Activated CD4-positive, CD25-positive, alpha-beta regulatory T cell treated with anti-CD3 and anti-CD28 coated beads, Interleukin-2, amount 50 U/mL, for 24 hours (primary cell): ENCODE results near the gene LCN12.
A peak's percentile ranks its signal among the peaks of the same experiment; 100 is the strongest.

Source experiments
- ATAC-seq, 2 donors: fragments of 150-1000 bp; cut with Tn5 transposase; one replicate each; pipeline ENCODE4 v1.10.0; 2021; ENCODE audit warnings: mild to moderate bottlenecking in 1 of 2, moderate library complexity in 1 of 2

LCN12 gene

GRCh38 chr9:136958898-136959850 lies 7.1 kb downstream of the LCN12 start:
- ATAC-seq = peak in 1 of 2 donors; percentile 18

- no peak for ATAC-seq
Observed at GRCh38 chr9:136960212-136960937, 8.3 kb downstream of the LCN12 start.

GRCh38 chr9:136960938-136961275 lies 8.8 kb downstream of the LCN12 start:
- no peak for ATAC-seq

- ATAC-seq = no peak
Observed at GRCh38 chr9:136961279-136962065, 9.4 kb downstream of the LCN12 start.

GRCh38 chr9:136962163-136962562 lies 10.1 kb downstream of the LCN12 start:
- no peak for ATAC-seq

GRCh38 chr9:136962701-136963248 lies 10.7 kb downstream of the LCN12 start:
- ATAC-seq = no peak

GRCh38 chr9:136963341-136963740 lies 11.3 kb downstream of the LCN12 start:
- no peak for ATAC-seq

GRCh38 chr9:136963751-136964150 lies 11.7 kb downstream of the LCN12 start:
- ATAC-seq = no peak

GRCh38 chr9:136964171-136964689 lies 12.2 kb downstream of the LCN12 start:
- no peak for ATAC-seq

- ATAC-seq = no peak
Observed at GRCh38 chr9:136964833-136965422, 12.9 kb downstream of the LCN12 start.

- peak; percentile 60 to 69 for ATAC-seq
Observed at GRCh38 chr9:136965771-136966484, 13.9 kb downstream of the LCN12 start.

- ATAC-seq = no peak
Observed at GRCh38 chr9:136968333-136969127, 16.5 kb downstream of the LCN12 start.

- ATAC-seq = no peak
Observed at GRCh38 chr9:136969150-136969549, 17.1 kb downstream of the LCN12 start.

GRCh38 chr9:136969774-136970173 lies 17.7 kb downstream of the LCN12 start:
- ATAC-seq = no peak

- ATAC-seq = no peak
Observed at GRCh38 chr9:136970361-136970760, 18.3 kb downstream of the LCN12 start.

GRCh38 chr9:136971746-136972145 lies 19.7 kb downstream of the LCN12 start:
- ATAC-seq = no peak

GRCh38 chr9:136972335-136972734 lies 20.3 kb downstream of the LCN12 start:
- no peak for ATAC-seq

- no peak for ATAC-seq
Observed at GRCh38 chr9:136972743-136973142, 20.7 kb downstream of the LCN12 start.

GRCh38 chr9:136973618-136974617 lies 21.8 kb downstream of the LCN12 start:
- ATAC-seq = no peak
